Suprapubic skin (tissue), 4 donors: ENCODE measurements around the gene TEDC2. TPM values are rescaled to one million over a fixed set of nuclear protein-coding genes. Genes with fewer than 3 reads are reported as not detected.
A peak's percentile ranks its signal among the peaks of the same experiment; 100 is the strongest.

ENCODE experiments used
- DNase-seq, 2 donors: peaks; one replicate each; pipeline ENCODE4 v3.0.0-alpha.2; 2019; ENCODE audit warnings: low spot score in 2 of 2
- H3K27ac ChIP-seq: fragments of 200-600 bp; sonication (generic); one replicate; pipeline ENCODE4 v1.5.1; 2019
- H3K27me3 ChIP-seq: fragments of 200-600 bp; sonication (generic); one replicate; pipeline ENCODE4 v1.5.1; 2019
- H3K36me3 ChIP-seq: fragments of 200-600 bp; sonication (generic); one replicate; pipeline ENCODE4 v1.5.1; 2019
- H3K4me1 ChIP-seq: fragments of 200-600 bp; sonication (generic); one replicate; pipeline ENCODE4 v1.5.1; 2019
- H3K4me3 ChIP-seq: fragments of 200-600 bp; sonication (generic); one replicate; pipeline ENCODE4 v1.5.1; 2019; ENCODE audit warnings: mild to moderate bottlenecking
- H3K9me3 ChIP-seq: fragments of 200-600 bp; sonication (generic); one replicate; pipeline ENCODE4 v1.5.1; 2019
- CTCF ChIP-seq, 2 donors: fragments of 200-600 bp in 1 of 2; fragments of 450-650 bp in 1 of 2; sonication (generic) in 1 of 2; IDR thresholded peaks; one replicate each; pipeline ENCODE4 v1.5.1; 2016 to 2019; ENCODE audit warnings: antibody characterized with exemption in 2 of 2, mild to moderate bottlenecking in 1 of 2, moderate library complexity in 1 of 2
- EP300 ChIP-seq: sonication (generic); formaldehyde crosslinking; IDR thresholded peaks from one replicate; pipeline ENCODE4 v1.6.1; 2017; ENCODE audit warnings: antibody characterized with exemption
- POLR2A ChIP-seq, 2 donors: fragments of 450-650 bp; IDR thresholded peaks; one replicate each; pipeline ENCODE4 v1.6.1; 2017; ENCODE audit warnings: antibody characterized with exemption in 2 of 2, mild to moderate bottlenecking in 2 of 2, moderate library complexity in 2 of 2
- POLR2AphosphoS5 ChIP-seq, 3 donors: sonication (generic); formaldehyde crosslinking; IDR thresholded peaks; one replicate each; pipeline ENCODE4 v1.6.1; 2017; ENCODE audit warnings: antibody characterized with exemption in 3 of 3
- WGBS: methylation state at CpG from one replicate; pipeline ENCODE4 v1.1.5; 2018; 5-methylcytosine and 5-hydroxymethylcytosine counted together
- total RNA-seq, 4 donors: library from RNA; depleted of rRNA; stranded (reverse); fragments of >200 nt; gene quantifications; one replicate each; pipeline ENCODE4 v1.1.0, GENCODE V29; 2016

TEDC2 gene
- total RNA-seq, 4 donors from 2014 or later, result 1.4 to 2.2 (median 1.6) TPM; not detected in 1

- Histone ChIP-seq H3K9me3 (no peaks in the 10 kb centered on the region), H3K27ac (no peak overlapping the region), H3K27me3 (no peaks in the 10 kb centered on the region), H3K4me3 (peak overlapping the region; percentile 97), H3K36me3 (peaks cover 11% of the 10 kb centered on the region), H3K4me1 (peaks cover 26% of the 10 kb centered on the region)
- WGBS, result 64% methylated on average over 12 of the region's 28 CpGs
- TF ChIP-seq EP300, result no peak
- TF ChIP-seq POLR2A (IDR thresholded peaks at IDR 0.05), result no peak
- TF ChIP-seq CTCF (IDR thresholded peaks at IDR 0.05), result no peak
- no peak for TF ChIP-seq POLR2AphosphoS5 (IDR thresholded peaks at IDR 0.05)
- DNase-seq, result peak in 1 of 2 donors; percentile 73
These were observed 31.7 kb upstream of the TEDC2 start for GRCh38 chr16:2428051-2428783.

GRCh38 chr16:2428784-2429033, 31.2 kb upstream of the TEDC2 start:
- no peaks in the 10 kb centered on the region for H3K9me3 ChIP-seq
- no peak for DNase-seq
- H3K27ac ChIP-seq, result no peak overlapping the region
- 0% methylated on average over 3 of the region's 24 CpGs for WGBS
- no peaks in the 10 kb centered on the region for H3K27me3 ChIP-seq
- peaks cover 26% of the 10 kb centered on the region for H3K4me1 ChIP-seq
- TF ChIP-seq EP300 (no peak), POLR2AphosphoS5 (IDR thresholded peaks at IDR 0.05) (no peak), CTCF (IDR thresholded peaks at IDR 0.05) (no peak), POLR2A (IDR thresholded peaks at IDR 0.05) (no peak)
- peaks cover 11% of the 10 kb centered on the region for H3K36me3 ChIP-seq
- peak overlapping the region; percentile 97 for H3K4me3 ChIP-seq

DNA sequence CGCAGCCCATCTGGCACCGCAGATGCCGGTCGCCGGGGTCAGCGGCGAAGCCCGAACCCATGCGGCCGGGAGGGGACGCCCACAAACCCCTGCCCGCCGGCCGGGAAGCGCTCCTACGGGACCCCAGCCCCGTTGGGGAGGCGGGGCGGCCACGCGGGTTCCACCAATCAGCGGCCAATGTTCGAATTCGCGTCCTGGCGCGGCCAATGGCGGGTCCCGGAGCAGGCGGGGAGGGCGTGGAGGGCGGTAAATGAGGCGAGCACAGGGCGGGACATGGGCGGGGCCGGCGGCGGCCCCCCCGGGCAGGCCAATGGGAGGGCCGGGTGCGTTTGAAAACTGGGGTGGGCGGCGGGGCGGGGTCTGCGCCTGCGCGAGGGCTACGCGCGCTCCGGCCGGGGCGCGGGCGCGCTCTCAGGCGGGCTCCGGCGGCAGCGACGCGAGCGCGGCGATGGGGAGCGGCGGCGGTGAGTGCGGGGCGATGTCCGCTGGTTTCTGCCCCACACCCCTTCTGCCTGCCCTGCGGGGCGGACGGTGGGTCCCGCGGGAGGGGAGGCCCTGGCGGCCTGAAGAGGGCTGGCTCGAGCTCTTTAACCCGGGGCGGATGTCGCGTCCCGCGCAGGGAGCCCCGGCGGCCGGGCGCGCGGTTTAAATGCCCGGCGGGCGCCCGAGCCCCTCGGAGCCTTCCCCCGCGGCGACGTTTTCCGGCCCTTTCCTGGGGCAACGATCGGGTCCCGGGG, 30.7 kb upstream of the TEDC2 start, which contains the start of gene CCNF:
CCNF (plus strand) TSS at position 414 of the 737 bp plus-strand sequence; CDS start at position 449, 35 bp downstream.
- H3K27ac ChIP-seq, result peak within 1 kb of the TSS; percentile 49
- no peaks in the 10 kb centered on the region for H3K9me3 ChIP-seq
- peak; percentile 98 for DNase-seq
- TF ChIP-seq POLR2AphosphoS5 (IDR thresholded peaks at IDR 0.05) (peak in 1 of 3 donors; percentile 66), POLR2A (IDR thresholded peaks at IDR 0.05) (no peak), CTCF (IDR thresholded peaks at IDR 0.05) (peak in 1 of 2 donors; percentile 11), EP300 (no peak)
- 4% methylated on average over 5 of the region's 103 CpGs for WGBS
- H3K4me3 ChIP-seq, result peak within 1 kb of the TSS; percentile 97
- peaks cover 11% of the 10 kb centered on the region for H3K36me3 ChIP-seq
- H3K4me1 ChIP-seq, result peaks cover 26% of the 10 kb centered on the region
- no peaks in the 10 kb centered on the region for H3K27me3 ChIP-seq

- 6% methylated on average over 21 of the region's 46 CpGs for WGBS
- Histone ChIP-seq H3K36me3 (peaks cover 11% of the 10 kb centered on the region), H3K27me3 (no peaks in the 10 kb centered on the region), H3K9me3 (no peaks in the 10 kb centered on the region), H3K27ac (peak overlapping the region; percentile 49), H3K4me1 (peaks cover 26% of the 10 kb centered on the region), H3K4me3 (peak overlapping the region; percentile 97)
- no peak for TF ChIP-seq CTCF (IDR thresholded peaks at IDR 0.05)
- no peak for TF ChIP-seq EP300
- TF ChIP-seq POLR2A (IDR thresholded peaks at IDR 0.05), result no peak
- TF ChIP-seq POLR2AphosphoS5 (IDR thresholded peaks at IDR 0.05), result no peak
- peak in 1 of 2 donors; percentile 56 for DNase-seq
These were observed 29.9 kb upstream of the TEDC2 start for GRCh38 chr16:2429771-2430663.
